Left renal pelvis (tissue), 4 donors: Measurements from ENCODE around the gene DAZAP1. TPM values are rescaled to one million over a fixed set of nuclear protein-coding genes. Genes with fewer than 3 reads are reported as not detected.

ENCODE experiments used
- polyA plus RNA-seq, 4 donors: library from polyadenylated mRNA; unstranded; fragments of 120-200 nt; gene quantifications; one replicate each; pipeline ENCODE4 v1.2.1, GENCODE V29; 2013; ENCODE audit not compliant: insufficient read length in 4 of 4

The DAZAP1 gene
- polyA plus RNA-seq, 4 donors, result 61.7 to 103 (median 80.9) TPM

Other genes with a start within 250 kb of the DAZAP1 start
- gene SBNO2, start 233.3 kb upstream of the DAZAP1 start, polyA plus RNA-seq, result 10 to 100 TPM; 10.6 to 21.1 (median 15.1) TPM
- 10 to 100 TPM; 44.9 to 65.2 (median 55.9) TPM for gene STK11, start 201.8 kb upstream of the DAZAP1 start, polyA plus RNA-seq
- 1 to 10 TPM; 1.4 to 3.5 (median 1.9) TPM for gene CBARP, start 169.6 kb upstream of the DAZAP1 start, polyA plus RNA-seq
- gene ATP5F1D, start 165.8 kb upstream of the DAZAP1 start, polyA plus RNA-seq, result 100 to 1,000 TPM in 1 of 4 donors, 10 to 100 TPM in 3; 56.5 to 155 (median 92.1) TPM
- 10 to 100 TPM; 45.4 to 73.1 (median 48.0) TPM for gene MIDN, start 159.0 kb upstream of the DAZAP1 start, polyA plus RNA-seq
- gene CIRBP, start 138.3 kb upstream of the DAZAP1 start, polyA plus RNA-seq, result 100 to 1,000 TPM; 704 to 940 (median 807) TPM
- 10 to 100 TPM; 13.3 to 29.7 (median 15.8) TPM for gene FAM174C, start 132.1 kb upstream of the DAZAP1 start, polyA plus RNA-seq
- gene EFNA2, start 121.7 kb upstream of the DAZAP1 start, polyA plus RNA-seq, result 1 to 10 TPM; 1.8 to 4.6 (median 3.1) TPM
- 10 to 100 TPM; 32.0 to 90.9 (median 46.4) TPM for gene NDUFS7, start 23.7 kb upstream of the DAZAP1 start, polyA plus RNA-seq
- 10 to 100 TPM; 24.2 to 37.3 (median 30.3) TPM for gene GAMT, start 6.0 kb upstream of the DAZAP1 start, polyA plus RNA-seq
- 100 to 1,000 TPM; 544 to 886 (median 605) TPM for gene RPS15, start 30.8 kb downstream of the DAZAP1 start, polyA plus RNA-seq
- gene APC2, start 42.5 kb downstream of the DAZAP1 start, polyA plus RNA-seq, result 1 to 10 TPM; 1.0 to 1.5 (median 1.2) TPM
- gene C19orf25, start 71.6 kb downstream of the DAZAP1 start, polyA plus RNA-seq, result 10 to 100 TPM; 16.5 to 37.0 (median 21.9) TPM
- gene PCSK4, start 82.8 kb downstream of the DAZAP1 start, polyA plus RNA-seq, result 1 to 10 TPM; 2.1 to 9.8 (median 5.2) TPM
- gene REEP6, start 83.6 kb downstream of the DAZAP1 start, polyA plus RNA-seq, result 10 to 100 TPM in 2 of 4 donors, 1 to 10 TPM in 2; 2.2 to 23.5 (median 14.0) TPM
- 1 to 10 TPM in 2 of 4 donors, under 1 TPM in 2; 0.79 to 2.5 (median 0.96) TPM for gene ADAMTSL5, start 105.4 kb downstream of the DAZAP1 start, polyA plus RNA-seq
- under 1 TPM; 0.11 to 0.70 (median 0.35) TPM for gene PLK5, start 116.5 kb downstream of the DAZAP1 start, polyA plus RNA-seq
- 10 to 100 TPM; 21.8 to 33.4 (median 31.2) TPM for gene MEX3D, start 160.7 kb downstream of the DAZAP1 start, polyA plus RNA-seq
- 10 to 100 TPM; 43.1 to 80.9 (median 44.9) TPM for gene MBD3, start 185.3 kb downstream of the DAZAP1 start, polyA plus RNA-seq
- gene UQCR11, start 197.9 kb downstream of the DAZAP1 start, polyA plus RNA-seq, result 100 to 1,000 TPM in 2 of 4 donors, 10 to 100 TPM in 2; 86.3 to 159 (median 107) TPM
- 100 to 1,000 TPM; 104 to 127 (median 108) TPM for gene TCF3, start 245.0 kb downstream of the DAZAP1 start, polyA plus RNA-seq